DND-41 (cell line): ENCODE results near the gene LCOR.

Source experiments
- ATAC-seq: fragments of 200-7000 bp; cut with Tn5 transposase; 3 replicates; pipeline ENCODE4 v1.9.1; 2021; ENCODE audit warnings: low read depth; ENCODE audit not compliant: insufficient read depth
- DNase-seq: peaks from one replicate; pipeline ENCODE4 v3.0.0-alpha.2; 2020
- H2AFZ ChIP-seq: 2 replicates; pipeline ENCODE4 v1.6.0; 2012; ENCODE audit warnings: low read depth, low read length
- H3K27ac ChIP-seq: 2 replicates; pipeline ENCODE4 v1.5.1; 2012; ENCODE audit warnings: low read length, inconsistent platforms
- H3K27me3 ChIP-seq: fragments of 200-600 bp; sonication (generic); 2 replicates; pipeline ENCODE4 v1.6.0; 2012; ENCODE audit warnings: low read length, mild to moderate bottlenecking, inconsistent platforms; ENCODE audit not compliant: insufficient read depth, poor library complexity
- H3K36me3 ChIP-seq: 2 replicates; pipeline ENCODE4 v1.5.1; 2012; ENCODE audit warnings: low read length, inconsistent platforms; ENCODE audit not compliant: insufficient read depth
- H3K4me1 ChIP-seq: 2 replicates; pipeline ENCODE4 v1.5.1; 2012; ENCODE audit warnings: mild to moderate bottlenecking, low read length; ENCODE audit not compliant: insufficient read depth
- H3K4me2 ChIP-seq: 2 replicates; pipeline ENCODE4 v1.6.0; 2012; ENCODE audit warnings: mild to moderate bottlenecking, moderate library complexity, low read length, inconsistent platforms; ENCODE audit not compliant: insufficient read depth
- H3K4me3 ChIP-seq, 2 experiments: fragments of 200-600 bp in 1 of 2; shearing (Covaris generic) in 1 of 2; 2 replicates each; pipeline ENCODE4 v1.5.1; 2012 to 2016; ENCODE audit warnings: inconsistent platforms in 2 of 2, low read length in 2 of 2, mild to moderate bottlenecking in 2 of 2, low read depth in 1 of 2, moderate library complexity in 1 of 2
- H3K79me2 ChIP-seq: 2 replicates; pipeline ENCODE4 v1.6.0; 2012; ENCODE audit warnings: low read length, inconsistent platforms; ENCODE audit not compliant: insufficient read depth
- H3K9ac ChIP-seq: 2 replicates; pipeline ENCODE4 v1.6.0; 2012; ENCODE audit warnings: low read depth, mild to moderate bottlenecking, inconsistent platforms, low read length, moderate library complexity
- H3K9me3 ChIP-seq: 2 replicates; pipeline ENCODE4 v1.5.1; 2012; ENCODE audit warnings: low read length, moderate library complexity, mild to moderate bottlenecking, inconsistent platforms; ENCODE audit not compliant: insufficient read depth, severe bottlenecking
- H4K20me1 ChIP-seq: 2 replicates; pipeline ENCODE4 v1.6.0; 2012; ENCODE audit warnings: low read length; ENCODE audit not compliant: insufficient read depth
- CTCF ChIP-seq: IDR thresholded peaks from 2 replicates; pipeline ENCODE4 v1.5.1; 2012; ENCODE audit warnings: borderline replicate concordance, low read length, moderate library complexity, mild to moderate bottlenecking; ENCODE audit not compliant: poor library complexity, severe bottlenecking; ENCODE audit errors: extremely low read depth
- EZH2 ChIP-seq: IDR thresholded peaks from 3 replicates; pipeline ENCODE4 v1.6.1; 2012; ENCODE audit warnings: borderline replicate concordance, low read depth, mild to moderate bottlenecking, moderate library complexity, low read length, inconsistent platforms; ENCODE audit not compliant: severe bottlenecking

Gene LCOR

GRCh38 chr10:96978621-96979154 lies 146.6 kb downstream of the LCOR start:
- ATAC-seq (no peak), DNase-seq (no peak)
- no peak overlapping the region for H3K4me3 ChIP-seq
- H3K27ac ChIP-seq = no peak overlapping the region
- H3K36me3 ChIP-seq = peaks cover 21% of the 10 kb centered on the region; the same call in 1 of the 2 replicates
- H3K9ac ChIP-seq = no peak overlapping the region
- no peaks in the 10 kb centered on the region for H3K9me3 ChIP-seq
- H3K79me2 ChIP-seq = no peaks in the 10 kb centered on the region
- H3K4me2 ChIP-seq = no peak overlapping the region
- no peak for TF ChIP-seq EZH2
- TF ChIP-seq CTCF = no peak
- H3K4me1 ChIP-seq = no peaks in the 10 kb centered on the region
- H3K27me3 ChIP-seq = no peaks in the 10 kb centered on the region
- no peak overlapping the region for H2AFZ ChIP-seq
- no peaks in the 10 kb centered on the region for H4K20me1 ChIP-seq

- Histone ChIP-seq H3K27ac (no peak overlapping the region), H3K4me1 (no peaks in the 10 kb centered on the region), H3K36me3 (peaks cover 18% of the 10 kb centered on the region; the same call in 1 of the 2 replicates), H4K20me1 (no peaks in the 10 kb centered on the region), H3K9me3 (no peaks in the 10 kb centered on the region), H3K4me2 (no peak overlapping the region), H3K79me2 (no peaks in the 10 kb centered on the region), H3K4me3 (no peak overlapping the region), H2AFZ (no peak overlapping the region), H3K9ac (no peak overlapping the region), H3K27me3 (no peaks in the 10 kb centered on the region)
- DNase-seq (no peak), ATAC-seq (no peak)
- no peak for TF ChIP-seq EZH2
- TF ChIP-seq CTCF = no peak
Measured at GRCh38 chr10:96982149-96982930, 150.2 kb downstream of the LCOR start.

GRCh38 chr10:96984541-96985131 lies 152.5 kb downstream of the LCOR start:
- Histone ChIP-seq H3K27me3 (no peaks in the 10 kb centered on the region), H3K9ac (no peak overlapping the region), H3K4me3 (no peak overlapping the region), H2AFZ (no peak overlapping the region), H3K79me2 (no peaks in the 10 kb centered on the region), H3K4me2 (no peak overlapping the region), H3K27ac (no peak overlapping the region), H3K9me3 (no peaks in the 10 kb centered on the region), H3K4me1 (no peaks in the 10 kb centered on the region), H4K20me1 (no peaks in the 10 kb centered on the region), H3K36me3 (peaks cover 18% of the 10 kb centered on the region; the same call in 1 of the 2 replicates)
- no peak for ATAC-seq
- TF ChIP-seq EZH2 = no peak
- TF ChIP-seq CTCF = no peak
- no peak for DNase-seq
